GM21825 (cell line): ENCODE data around the gene ALPI.

ENCODE experiments used
- ATAC-seq: cut with Tn5 transposase; IDR thresholded peaks from one replicate; pipeline ENCODE4 v1.9.1; 2021; ENCODE audit warnings: mild to moderate bottlenecking, moderate library complexity; ENCODE audit not compliant: unreplicated experiment

ALPI gene

DNA sequence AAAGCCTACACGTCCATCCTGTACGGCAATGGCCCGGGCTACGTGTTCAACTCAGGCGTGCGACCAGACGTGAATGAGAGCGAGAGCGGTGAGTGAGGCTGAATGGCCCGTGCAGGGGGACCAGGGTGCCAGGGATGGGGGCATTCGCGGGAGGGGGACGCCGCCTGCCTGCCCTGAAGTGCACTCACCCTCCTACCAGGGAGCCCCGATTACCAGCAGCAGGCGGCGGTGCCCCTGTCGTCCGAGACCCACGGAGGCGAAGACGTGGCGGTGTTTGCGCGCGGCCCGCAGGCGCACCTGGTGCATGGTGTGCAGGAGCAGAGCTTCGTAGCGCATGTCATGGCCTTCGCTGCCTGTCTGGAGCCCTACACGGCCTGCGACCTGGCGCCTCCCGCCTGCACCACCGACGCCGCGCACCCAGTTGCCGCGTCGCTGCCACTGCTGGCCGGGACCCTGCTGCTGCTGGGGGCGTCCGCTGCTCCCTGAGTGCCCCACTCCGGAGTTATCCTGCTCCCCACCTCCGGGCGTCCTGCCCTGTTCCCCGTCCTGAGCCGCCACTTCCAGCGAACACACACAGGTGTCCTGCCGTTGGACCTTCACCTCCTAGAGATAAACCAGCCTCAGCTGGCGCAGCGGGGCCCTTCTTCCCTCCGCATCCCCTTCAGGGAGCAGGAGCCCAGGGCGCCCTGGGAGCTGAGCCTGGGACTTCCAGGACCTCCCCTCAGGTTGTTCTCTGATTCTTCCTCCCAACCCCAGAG is 2.9 kb downstream of the ALPI start:
- ATAC-seq, result no peak

DNA sequence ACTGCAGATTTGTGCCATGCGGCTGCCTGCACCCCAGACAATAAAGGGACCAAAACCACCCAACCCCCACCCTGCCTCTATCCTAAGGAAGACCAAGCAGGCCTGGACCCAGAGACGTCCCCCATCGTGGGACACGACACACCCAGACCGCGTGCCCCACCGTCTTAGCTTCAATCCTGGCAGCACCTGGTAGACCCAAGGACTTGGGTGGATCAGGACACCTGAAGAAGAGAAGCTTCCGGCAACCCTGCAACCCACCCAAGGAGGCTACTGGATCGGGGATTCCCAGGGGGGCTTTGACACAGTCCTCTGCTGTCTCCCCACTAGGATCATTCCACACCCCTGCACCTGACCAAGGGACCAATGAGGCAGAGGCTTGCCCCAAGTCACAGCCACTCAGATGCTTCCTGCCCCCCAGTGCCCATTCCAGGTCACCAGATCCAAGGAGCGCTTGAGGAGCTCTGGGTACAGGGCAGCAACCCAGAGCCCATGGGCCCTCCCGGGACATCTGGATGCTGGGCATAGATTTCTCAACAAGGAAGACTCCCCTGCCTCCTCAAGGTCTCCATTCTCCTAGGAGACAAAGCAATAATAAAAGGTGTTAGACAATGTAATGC is 3.6 kb downstream of the ALPI start:
- no peak for ATAC-seq

GRCh38 chr2:232460171-232460570 is 4.2 kb downstream of the ALPI start:
- ATAC-seq, result no peak

GRCh38 chr2:232463701-232464543 is 8.0 kb downstream of the ALPI start:
- no peak for ATAC-seq

DNA sequence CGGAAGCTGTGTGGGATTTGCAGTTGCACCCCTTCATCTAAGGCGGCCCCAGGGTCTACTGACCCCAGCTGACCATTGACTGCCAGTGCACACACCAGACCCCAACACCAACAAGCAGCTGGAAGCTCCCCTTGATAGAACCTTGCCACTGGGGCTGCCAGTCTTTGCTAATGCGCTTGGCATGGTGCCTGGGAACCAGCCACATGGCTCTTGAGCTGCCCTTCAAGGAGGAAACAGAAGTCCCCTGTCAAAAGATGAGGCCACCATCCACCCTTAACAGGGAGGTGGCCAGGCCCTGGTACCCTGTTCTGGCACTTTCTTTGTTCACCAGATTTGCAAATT is 8.6 kb downstream of the ALPI start:
- no peak for ATAC-seq

DNA sequence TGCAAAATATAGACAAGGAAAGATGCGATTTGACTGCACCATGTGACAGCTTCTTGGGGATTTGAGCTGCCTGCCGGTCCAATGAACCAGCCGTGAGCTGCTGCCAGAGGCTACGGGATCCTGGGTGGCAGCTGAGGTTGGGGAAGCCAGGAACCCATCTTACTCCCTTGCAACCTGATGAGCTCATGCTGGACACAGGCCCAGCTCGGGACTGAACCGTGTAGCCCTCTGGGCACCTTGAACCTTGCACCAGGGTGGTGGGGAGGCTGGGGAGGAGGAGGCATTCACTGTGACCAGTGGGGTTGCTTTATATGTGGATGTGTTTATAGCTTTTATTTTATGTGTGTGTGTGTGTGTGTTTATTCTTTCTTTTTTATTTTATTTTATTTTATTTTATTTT is 9.1 kb downstream of the ALPI start:
- no peak for ATAC-seq

DNA sequence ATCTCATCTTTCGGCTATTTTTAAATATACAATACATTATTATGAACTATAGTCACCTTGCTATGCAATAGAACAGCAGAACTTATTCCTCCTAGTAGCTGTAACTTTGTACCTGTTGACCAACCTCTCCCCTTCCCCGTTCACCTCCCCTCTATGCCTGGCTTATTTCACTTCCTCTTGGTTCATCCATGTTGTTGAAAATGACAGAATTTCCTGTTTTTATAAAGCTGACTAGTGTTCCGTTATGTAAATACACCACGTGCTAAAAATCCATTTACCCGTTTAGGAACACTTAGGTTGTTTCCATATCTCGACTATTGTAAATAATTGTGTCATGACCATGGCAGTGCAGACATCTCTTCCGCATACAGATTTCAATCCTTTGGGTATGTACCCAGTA is 10.3 kb downstream of the ALPI start:
- no peak for ATAC-seq

GRCh38 chr2:232473467-232473890 is 17.5 kb downstream of the ALPI start:
- no peak for ATAC-seq

GRCh38 chr2:232476045-232476444 is 20.1 kb downstream of the ALPI start:
- no peak for ATAC-seq

DNA sequence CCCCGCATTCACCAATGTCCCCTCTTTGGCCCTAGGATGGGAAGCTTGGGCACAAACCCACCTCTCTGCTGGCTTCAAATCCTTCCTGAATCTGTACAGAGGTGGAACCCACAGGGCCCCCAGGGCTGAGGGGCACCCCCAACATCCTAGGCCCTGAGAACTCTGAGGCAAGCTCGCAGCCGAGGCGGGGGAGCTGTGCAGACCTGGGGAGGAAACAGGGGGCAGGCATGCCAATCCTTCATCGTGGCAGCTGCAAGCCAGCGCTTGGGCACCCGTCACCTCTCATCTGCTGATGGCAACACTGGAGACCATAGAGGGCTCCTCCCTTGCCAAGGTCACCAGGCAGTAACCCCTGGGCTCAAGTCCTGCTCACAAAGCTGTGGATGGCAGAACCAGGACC is 20.8 kb downstream of the ALPI start:
- ATAC-seq, result no peak

GRCh38 chr2:232477751-232478510 is 22.0 kb downstream of the ALPI start:
- no peak for ATAC-seq

DNA sequence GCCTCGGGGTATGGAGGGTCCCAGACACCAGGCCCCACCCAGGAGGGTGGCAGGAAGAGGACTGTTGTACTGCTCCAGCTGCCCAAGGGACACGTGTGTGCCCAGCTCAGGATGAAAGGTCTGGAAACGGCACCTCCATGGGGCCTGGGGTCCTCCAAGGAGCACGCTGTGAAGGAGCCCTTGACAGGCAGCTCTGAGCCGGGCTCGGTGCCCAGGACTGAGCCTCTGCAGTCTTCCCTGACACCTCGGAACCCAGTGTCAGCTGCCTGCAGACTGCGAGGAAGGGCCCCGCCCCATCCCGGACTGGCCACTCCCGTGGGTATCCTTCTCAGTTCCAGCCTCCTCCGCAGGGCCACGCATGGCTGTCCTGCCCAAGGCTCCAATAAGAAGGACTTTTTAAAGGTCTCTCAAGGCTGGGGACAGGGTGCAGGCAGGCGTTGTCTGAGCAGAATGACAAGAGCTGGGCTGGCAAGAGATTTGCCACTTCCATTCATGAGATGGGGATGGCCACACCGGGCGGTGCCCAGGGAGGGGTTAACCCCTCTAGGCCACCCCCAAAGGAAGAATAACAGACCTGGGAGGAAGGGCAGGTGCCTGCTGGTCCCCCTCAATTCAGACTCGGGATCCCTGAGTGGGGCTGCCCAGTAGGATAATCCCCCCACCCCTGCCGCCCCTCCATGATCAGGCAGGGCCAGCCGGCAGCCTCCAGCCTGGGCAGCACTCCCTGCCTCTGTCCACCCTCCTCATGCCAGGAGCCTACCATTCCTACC is 22.8 kb downstream of the ALPI start:
- no peak for ATAC-seq

DNA sequence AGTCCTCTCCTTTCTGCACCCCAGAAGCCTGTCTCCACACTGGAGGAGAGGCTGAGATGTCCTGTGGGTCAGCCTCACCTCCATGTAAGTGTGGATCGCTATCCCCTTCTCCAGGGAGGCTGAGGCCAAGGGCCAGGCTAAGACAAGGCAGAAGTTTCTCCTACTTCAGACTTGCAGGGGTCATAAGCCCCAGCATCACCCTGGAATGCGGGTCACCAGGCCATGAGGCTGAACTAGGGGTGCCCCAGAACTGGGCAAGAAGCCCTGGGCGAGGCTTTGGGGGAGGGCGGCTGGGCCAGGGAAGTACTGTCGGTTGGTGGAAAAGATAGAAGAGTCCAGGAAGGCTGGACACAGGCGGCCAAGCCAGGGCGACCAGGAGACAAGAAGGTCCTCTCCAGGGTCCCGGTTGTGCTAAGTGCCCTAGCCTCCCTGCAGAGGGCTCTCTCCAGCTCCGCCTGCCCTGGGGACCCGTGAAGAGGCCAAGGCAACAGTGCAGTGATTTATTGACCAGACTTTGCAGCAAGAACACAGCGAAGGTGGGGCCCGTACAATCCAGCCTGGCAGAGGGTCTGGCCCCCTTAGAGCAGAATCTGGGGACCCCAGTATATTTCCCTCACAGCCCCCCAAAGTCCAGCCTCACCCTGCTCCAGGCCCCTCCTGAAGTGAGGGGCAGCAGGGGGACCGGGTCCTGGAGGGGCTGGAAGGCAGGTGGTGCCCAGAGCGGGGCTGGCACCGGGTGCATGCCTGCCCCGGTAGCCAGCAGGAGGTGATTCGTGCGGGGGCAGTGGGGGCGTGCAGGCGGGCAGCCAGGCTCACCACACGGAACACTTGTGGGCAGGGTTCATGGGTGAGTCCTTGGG is 23.6 kb downstream of the ALPI start:
- ATAC-seq, result no peak

- ATAC-seq, result no peak
Measured at GRCh38 chr2:232480201-232481190, 24.5 kb downstream of the ALPI start.

DNA sequence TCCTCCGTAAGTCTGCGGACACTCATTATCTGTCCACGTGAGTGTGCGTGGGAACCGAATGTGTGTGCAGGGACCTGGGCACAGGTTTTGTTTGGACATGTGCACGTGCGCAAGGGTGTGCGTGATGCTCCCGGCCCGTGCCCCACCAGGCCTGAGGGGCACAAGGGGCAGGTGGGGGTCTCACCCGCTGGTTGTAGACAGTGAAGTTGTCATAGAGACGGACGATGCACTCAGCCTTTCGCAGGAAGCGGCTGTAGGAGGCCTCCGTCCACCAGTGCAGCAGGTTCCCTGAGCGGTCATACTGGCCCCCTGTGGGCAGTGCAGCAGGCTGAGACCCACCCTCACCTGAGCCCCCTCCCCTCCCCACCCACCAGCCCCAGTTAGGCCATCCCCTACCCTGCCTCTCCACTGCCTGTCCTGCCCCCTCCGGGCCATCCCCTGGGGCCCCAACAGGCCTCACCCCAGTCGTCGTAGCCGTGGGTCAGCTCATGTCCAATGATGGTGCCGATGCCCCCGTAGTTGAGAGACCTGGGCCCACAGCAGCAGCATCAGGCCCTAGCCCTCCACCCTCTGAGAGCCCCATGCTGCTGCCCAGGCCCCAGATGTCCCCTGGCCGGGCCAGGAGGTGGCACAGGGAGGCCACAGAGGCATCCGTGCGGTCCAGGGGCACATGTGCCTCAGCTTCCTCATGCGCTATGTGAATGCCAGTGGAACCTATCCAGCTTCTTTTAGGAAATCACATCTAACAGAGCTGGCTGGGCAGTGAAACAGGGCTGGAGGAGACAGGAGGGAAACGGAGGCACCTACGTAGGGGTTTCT is 25.6 kb downstream of the ALPI start:
- ATAC-seq, result no peak

GRCh38 chr2:232482301-232483238 is 26.6 kb downstream of the ALPI start:
- ATAC-seq, result no peak
